Left ventricle myocardium inferior (tissue), 1 donor: ENCODE data around the gene MAML3. TPM values are rescaled to one million over a fixed set of nuclear protein-coding genes. Genes with fewer than 3 reads are reported as not detected.

Experiments used
- DNase-seq: peaks from one replicate; pipeline ENCODE4 v3.0.0-alpha.2; 2020
- H3K27ac ChIP-seq: fragments of 200-600 bp; replicated peaks from 2 replicates; pipeline ENCODE4 v1.8.0; 2021
- H3K27me3 ChIP-seq: fragments of 200-600 bp; 2 replicates; pipeline ENCODE4 v1.8.0; 2021; ENCODE audit warnings: low read depth
- H3K36me3 ChIP-seq: fragments of 200-600 bp; 2 replicates; pipeline ENCODE4 v1.8.0; 2021
- H3K4me1 ChIP-seq: fragments of 200-600 bp; 2 replicates; pipeline ENCODE4 v1.8.0; 2021
- H3K4me3 ChIP-seq: fragments of 200-600 bp; 2 replicates; pipeline ENCODE4 v1.8.0; 2021; ENCODE audit warnings: mild to moderate bottlenecking, moderate library complexity
- H3K9me3 ChIP-seq: fragments of 200-600 bp; replicated peaks from 2 replicates; pipeline ENCODE4 v1.8.0; 2021
- intact Hi-C: fragments of 100-400 bp; cut with micrococcal nuclease; formaldehyde crosslinking; loops from one replicate; pipeline ENCODE4 v1.11.0; 2022
- total RNA-seq: library from RNA; stranded (reverse); fragmentation: NEBNext Ultra II Directional; extraction: Animal tissue kit (Norgen Biotek cat#: 25700); gene quantifications from one replicate; pipeline ENCODE4 v1.2.1, GENCODE V29; 2021
- TF ChIP-seq, protein P1 (sequence below): fragments of 200-600 bp; IDR thresholded peaks from 2 replicates; pipeline ENCODE4 v1.8.0; 2021; ENCODE audit warnings: antibody characterized with exemption, mild to moderate bottlenecking, borderline replicate concordance
- donor health status: DM: no; HTN: yes; CAD: no; lungs with severe emphysema.

Gene MAML3
- total RNA-seq, 1 donor from 2014 or later, result 2.6 TPM

DNA sequence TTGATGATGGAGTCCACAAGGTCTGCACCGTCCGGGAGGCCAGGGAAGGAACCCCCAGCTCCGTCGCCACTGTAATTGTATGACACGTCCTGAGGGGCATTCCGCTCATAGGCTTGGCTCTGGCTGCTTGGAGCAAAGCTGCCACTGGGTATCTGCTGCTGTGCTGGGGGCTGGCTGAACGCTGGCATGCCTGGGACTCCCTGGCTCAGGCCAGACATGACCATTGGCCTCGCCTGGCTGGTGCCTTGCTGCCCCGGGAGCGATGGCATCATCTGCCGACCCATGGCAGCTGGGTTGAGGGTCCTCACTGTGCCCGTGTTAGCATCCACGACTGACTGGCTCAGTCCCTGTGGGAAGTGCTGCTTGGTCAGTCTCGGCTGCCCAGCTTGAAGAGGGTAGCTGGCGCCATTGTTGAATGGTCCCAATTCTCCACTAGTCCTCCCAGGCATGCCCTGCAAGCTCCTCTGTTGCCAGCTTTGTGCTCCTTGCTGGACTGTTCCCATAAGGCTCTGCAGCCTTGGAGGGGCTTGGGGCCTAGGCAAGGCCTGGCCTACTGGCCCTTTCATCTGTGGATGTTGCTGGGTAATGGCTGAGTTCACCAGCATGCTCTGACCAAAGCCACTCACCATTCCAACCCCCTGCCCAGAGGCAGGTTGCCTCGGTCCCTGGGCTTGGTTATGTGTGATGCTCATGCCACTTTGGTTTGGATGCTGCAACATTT lies 434.4 kb downstream of the MAML3 start:
- Histone ChIP-seq H3K4me1 (peaks cover 12% of the 10 kb centered on the region), H3K36me3 (peaks cover 29% of the 10 kb centered on the region), H3K4me3 (no peak overlapping the region), H3K27ac (no peak overlapping the region), H3K27me3 (no peaks in the 10 kb centered on the region), H3K9me3 (no peaks in the 10 kb centered on the region)
- TF ChIP-seq, protein P1, sequence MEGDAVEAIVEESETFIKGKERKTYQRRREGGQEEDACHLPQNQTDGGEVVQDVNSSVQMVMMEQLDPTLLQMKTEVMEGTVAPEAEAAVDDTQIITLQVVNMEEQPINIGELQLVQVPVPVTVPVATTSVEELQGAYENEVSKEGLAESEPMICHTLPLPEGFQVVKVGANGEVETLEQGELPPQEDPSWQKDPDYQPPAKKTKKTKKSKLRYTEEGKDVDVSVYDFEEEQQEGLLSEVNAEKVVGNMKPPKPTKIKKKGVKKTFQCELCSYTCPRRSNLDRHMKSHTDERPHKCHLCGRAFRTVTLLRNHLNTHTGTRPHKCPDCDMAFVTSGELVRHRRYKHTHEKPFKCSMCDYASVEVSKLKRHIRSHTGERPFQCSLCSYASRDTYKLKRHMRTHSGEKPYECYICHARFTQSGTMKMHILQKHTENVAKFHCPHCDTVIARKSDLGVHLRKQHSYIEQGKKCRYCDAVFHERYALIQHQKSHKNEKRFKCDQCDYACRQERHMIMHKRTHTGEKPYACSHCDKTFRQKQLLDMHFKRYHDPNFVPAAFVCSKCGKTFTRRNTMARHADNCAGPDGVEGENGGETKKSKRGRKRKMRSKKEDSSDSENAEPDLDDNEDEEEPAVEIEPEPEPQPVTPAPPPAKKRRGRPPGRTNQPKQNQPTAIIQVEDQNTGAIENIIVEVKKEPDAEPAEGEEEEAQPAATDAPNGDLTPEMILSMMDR, result no peak
- intact Hi-C loops, result loop anchor here (10.0 kb wide), 1 partner anchor 605 kb away; no protein-coding TSS in a partner anchor
- DNase-seq, result no peak

DNA sequence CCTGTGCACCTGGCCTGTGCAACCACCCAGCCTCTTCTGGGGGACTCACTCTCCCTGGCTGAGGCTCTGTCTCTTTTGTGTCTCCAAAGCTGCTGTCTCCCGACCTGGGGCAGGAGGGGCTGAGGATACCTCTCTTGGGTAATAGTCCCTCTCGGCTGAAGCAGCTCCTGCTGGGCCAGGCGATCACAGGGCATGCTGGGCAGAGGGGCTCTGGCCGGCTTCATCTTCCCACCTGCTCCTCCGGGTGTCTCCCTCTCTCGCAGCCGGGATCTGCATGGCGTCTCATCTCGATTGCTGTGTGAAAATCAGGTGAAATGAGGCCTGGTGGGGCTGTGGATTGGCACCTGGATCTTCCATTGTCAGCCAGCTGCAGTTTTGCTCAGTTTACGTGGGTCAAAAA lies 435.2 kb downstream of the MAML3 start:
- no peak overlapping the region for H3K4me3 ChIP-seq
- H3K36me3 ChIP-seq, result peaks cover 29% of the 10 kb centered on the region
- TF ChIP-seq, protein P1, result no peak
- no peak for DNase-seq
- peaks cover 17% of the 10 kb centered on the region for H3K4me1 ChIP-seq
- no peaks in the 10 kb centered on the region for H3K27me3 ChIP-seq
- no peak overlapping the region for H3K27ac ChIP-seq
- H3K9me3 ChIP-seq, result no peaks in the 10 kb centered on the region
- intact Hi-C loops, result no loop called here

DNA sequence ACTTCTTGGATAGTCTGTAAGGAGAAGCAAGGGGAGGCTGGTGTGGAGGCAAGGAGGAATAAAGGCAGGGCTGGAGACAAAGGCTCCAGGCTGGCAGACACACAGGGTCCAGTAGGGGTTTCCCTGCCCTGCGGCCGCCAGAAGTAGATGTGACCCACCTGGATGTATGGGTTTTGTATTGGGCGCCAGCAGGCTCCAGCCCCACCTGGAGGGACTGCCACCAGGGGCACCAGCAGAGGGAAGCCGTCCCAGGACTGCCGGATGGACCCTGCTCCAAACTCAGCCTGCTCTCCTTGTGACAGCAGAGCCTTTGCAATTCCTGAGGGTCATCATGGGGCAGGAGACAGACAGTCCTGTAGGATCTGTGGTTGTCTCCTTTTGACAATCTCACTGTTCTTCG lies 435.6 kb downstream of the MAML3 start:
- no peaks in the 10 kb centered on the region for H3K9me3 ChIP-seq
- TF ChIP-seq, protein P1, result no peak
- H3K4me3 ChIP-seq, result no peak overlapping the region
- H3K36me3 ChIP-seq, result peaks cover 29% of the 10 kb centered on the region
- H3K4me1 ChIP-seq, result peaks cover 22% of the 10 kb centered on the region
- H3K27ac ChIP-seq, result no peak overlapping the region
- intact Hi-C loops, result no loop called here
- DNase-seq, result no peak
- H3K27me3 ChIP-seq, result no peaks in the 10 kb centered on the region

DNA sequence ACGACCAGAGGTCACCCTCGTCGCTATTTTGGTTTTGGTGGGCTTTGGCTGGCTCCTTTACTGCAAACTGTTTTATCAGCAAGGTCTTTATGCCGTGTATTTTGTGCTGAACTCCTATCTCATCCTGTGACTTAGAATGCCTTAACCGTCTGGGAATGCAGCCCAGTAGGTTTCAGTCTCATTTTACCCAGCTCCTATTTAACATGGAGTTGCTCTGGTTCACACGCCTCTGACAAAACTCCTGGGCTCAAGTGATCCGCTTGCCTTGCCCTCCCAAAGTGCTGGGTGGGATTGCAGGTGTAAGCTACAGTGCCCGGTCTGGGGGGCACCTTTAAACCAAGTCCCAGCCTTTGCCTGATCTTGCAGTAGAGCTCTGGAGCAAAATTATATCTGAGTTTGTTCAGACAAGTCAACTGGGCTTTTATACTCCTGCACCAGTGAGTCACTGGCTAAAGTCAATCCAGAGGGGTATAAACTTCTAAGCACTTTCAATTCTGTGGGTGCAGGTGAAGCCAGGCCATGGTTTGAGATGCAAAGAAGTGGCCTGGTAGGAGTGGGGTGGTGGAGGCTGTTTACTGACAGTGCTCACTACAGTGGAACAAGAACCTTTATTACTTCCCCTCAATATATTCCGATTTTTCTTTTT lies 438.1 kb downstream of the MAML3 start:
- H3K9me3 ChIP-seq, result no peaks in the 10 kb centered on the region
- intact Hi-C loops, result no loop called here
- TF ChIP-seq, protein P1, result no peak
- peaks cover 29% of the 10 kb centered on the region for H3K36me3 ChIP-seq
- H3K27me3 ChIP-seq, result no peaks in the 10 kb centered on the region
- H3K27ac ChIP-seq, result peak overlapping the region; percentile 73
- no peak overlapping the region for H3K4me3 ChIP-seq
- peaks cover 47% of the 10 kb centered on the region for H3K4me1 ChIP-seq
- no peak for DNase-seq

DNA sequence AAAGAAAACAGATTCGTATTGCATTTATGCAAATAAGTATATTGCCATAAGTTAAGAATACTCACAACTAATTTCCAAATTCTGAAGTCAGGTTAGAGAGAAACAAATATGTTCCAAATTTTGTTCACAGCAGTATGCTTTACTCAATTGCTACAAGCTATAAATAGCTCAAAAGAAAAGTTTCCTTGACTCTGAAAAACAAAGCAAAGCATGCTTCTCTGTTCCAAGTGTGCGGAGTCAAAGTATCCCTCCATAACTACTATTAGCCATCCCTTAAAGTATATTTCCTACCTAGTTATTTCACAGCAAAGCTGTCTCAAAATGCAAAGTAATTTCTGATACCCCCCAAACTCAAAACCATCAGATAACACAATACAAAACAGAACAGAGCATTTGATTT lies 441.1 kb downstream of the MAML3 start:
- no peaks in the 10 kb centered on the region for H3K27me3 ChIP-seq
- peak overlapping the region; percentile 5 for H3K27ac ChIP-seq
- intact Hi-C loops, result no loop called here
- H3K36me3 ChIP-seq, result peaks cover 11% of the 10 kb centered on the region
- DNase-seq, result no peak
- H3K4me3 ChIP-seq, result no peak overlapping the region
- TF ChIP-seq, protein P1, result no peak
- H3K4me1 ChIP-seq, result peaks cover 61% of the 10 kb centered on the region
- H3K9me3 ChIP-seq, result peaks cover 6% of the 10 kb centered on the region
